Activated naive CD8-positive, alpha-beta T cell (primary cell): ENCODE results near the gene CPLX1.
"Not testable (repeated sequence)": the region's sequence is repeated elsewhere in the genome, so short reads cannot be mapped to it uniquely, and the experiment has no call there.

Experiments used
- H3K27ac Mint-ChIP-seq: one replicate; pipeline ENCODE4 v1.8.0; 2021; ENCODE audit warnings: mixed read lengths
- H3K27me3 Mint-ChIP-seq: one replicate; pipeline ENCODE4 v1.8.0; 2021; ENCODE audit warnings: mixed read lengths
- H3K36me3 Mint-ChIP-seq: one replicate; pipeline ENCODE4 v1.8.0; 2021; ENCODE audit warnings: mixed read lengths
- H3K4me1 Mint-ChIP-seq: one replicate; pipeline ENCODE4 v1.8.0; 2021; ENCODE audit warnings: low read depth, mixed read lengths
- H3K4me3 Mint-ChIP-seq: one replicate; pipeline ENCODE4 v1.8.0; 2021; ENCODE audit warnings: mild to moderate bottlenecking, mixed read lengths
- H3K9me3 Mint-ChIP-seq: one replicate; pipeline ENCODE4 v1.8.0; 2021; ENCODE audit warnings: low read depth, mixed read lengths

The CPLX1 gene

GRCh38 chr4:747546-748170 lies 78.3 kb downstream of the CPLX1 start:
- Mint-ChIP-seq H3K9me3 (no peaks in the 10 kb centered on the region), H3K4me1 (no peaks in the 10 kb centered on the region), H3K36me3 (peaks cover 2% of the 10 kb centered on the region), H3K4me3 (no peak overlapping the region), H3K27me3 (no peaks in the 10 kb centered on the region), H3K27ac (no peak overlapping the region)

- H3K4me1 Mint-ChIP-seq = no peaks in the 10 kb centered on the region
- H3K36me3 Mint-ChIP-seq = peaks cover 2% of the 10 kb centered on the region
- no peaks in the 10 kb centered on the region for H3K27me3 Mint-ChIP-seq
- H3K9me3 Mint-ChIP-seq = no peaks in the 10 kb centered on the region
- no peak overlapping the region for H3K27ac Mint-ChIP-seq
- no peak overlapping the region for H3K4me3 Mint-ChIP-seq
Observed at GRCh38 chr4:744212-744841, 81.6 kb downstream of the CPLX1 start.

DNA sequence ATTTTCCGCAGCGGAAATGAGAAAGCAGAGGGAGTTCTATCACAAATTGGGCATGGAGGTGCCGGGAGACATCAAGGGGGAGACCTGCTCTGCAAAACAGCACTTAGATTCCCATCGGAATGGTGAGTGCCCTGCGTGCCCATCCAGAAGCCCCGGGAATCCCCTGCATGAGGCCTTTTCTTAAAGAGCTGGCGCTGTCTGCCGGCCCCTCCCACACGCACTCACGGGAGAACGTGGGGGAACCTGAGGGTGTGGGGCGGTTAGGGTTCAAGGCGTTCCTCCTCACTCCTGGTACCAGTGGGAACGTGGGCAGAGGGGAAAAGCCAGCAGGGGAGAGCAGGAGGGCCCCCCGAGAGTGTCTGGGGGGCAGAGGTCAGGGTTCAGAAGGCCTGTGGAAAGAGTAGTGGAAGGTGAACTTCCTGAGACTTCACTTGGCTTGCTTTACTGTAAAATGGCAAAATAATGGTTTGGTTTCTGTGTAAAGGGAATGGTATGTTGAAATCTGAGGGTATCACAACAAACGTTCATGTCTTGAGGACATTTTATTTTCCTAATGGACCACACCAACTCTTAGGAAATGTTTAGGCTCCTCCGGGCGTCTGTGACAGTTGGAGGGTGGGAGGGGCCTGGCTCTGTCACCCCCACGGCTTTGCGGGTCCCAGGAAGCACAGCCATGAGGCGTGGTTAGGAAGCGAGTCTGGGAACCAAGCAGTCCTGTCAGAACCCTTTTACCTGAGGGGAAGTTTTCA lies 82.3 kb downstream of the CPLX1 start:
- Mint-ChIP-seq H3K4me3 (no peak overlapping the region), H3K36me3 (peaks cover 2% of the 10 kb centered on the region), H3K27ac (no peak overlapping the region)

GRCh38 chr4:742742-743311 lies 83.1 kb downstream of the CPLX1 start:
- no peaks in the 10 kb centered on the region for H3K4me1 Mint-ChIP-seq
- H3K36me3 Mint-ChIP-seq = peaks cover 1% of the 10 kb centered on the region
- H3K4me3 Mint-ChIP-seq = no peak overlapping the region
- H3K27ac Mint-ChIP-seq = no peak overlapping the region
- H3K27me3 Mint-ChIP-seq = no peaks in the 10 kb centered on the region
- H3K9me3 Mint-ChIP-seq = no peaks in the 10 kb centered on the region

More for the DNA sequence above, 82.3 kb downstream of the CPLX1 start:
- no peaks in the 10 kb centered on the region for H3K4me1 Mint-ChIP-seq
- H3K9me3 Mint-ChIP-seq = no peaks in the 10 kb centered on the region
- H3K27me3 Mint-ChIP-seq = no peaks in the 10 kb centered on the region

DNA sequence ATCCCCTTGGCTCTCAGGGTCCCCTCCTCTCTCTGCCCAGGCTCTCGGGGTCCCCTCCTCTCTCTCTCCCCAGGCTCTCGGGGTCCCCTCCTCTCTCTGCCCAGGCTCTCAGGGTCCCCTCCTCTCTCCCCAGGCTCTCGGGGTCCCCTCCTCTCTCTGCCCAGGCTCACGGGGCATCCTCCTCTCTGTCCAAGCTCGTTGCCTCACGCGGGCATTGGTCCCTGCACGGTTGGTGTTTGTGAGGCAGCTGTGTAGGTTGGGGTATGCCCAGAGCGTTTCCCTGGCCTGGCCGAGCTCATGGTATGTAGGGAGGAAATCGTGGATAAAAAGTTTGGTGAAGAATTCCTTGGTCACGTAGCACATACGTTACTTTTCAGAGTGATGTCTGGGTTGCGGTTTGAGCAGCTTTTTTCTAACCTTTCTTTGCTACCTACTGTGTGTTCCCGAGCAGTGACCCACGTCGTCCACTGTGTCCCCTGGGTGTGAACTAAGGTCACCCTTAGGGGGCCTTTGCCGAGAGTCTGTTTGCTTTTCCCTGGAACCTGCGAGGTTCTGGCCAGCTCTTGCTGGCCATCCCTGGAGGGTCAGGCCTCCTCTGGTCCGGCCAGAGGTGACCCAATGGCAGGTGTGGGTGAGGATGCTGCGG lies 83.7 kb downstream of the CPLX1 start:
- Mint-ChIP-seq H3K4me3 (no peak overlapping the region), H3K9me3 (no peaks in the 10 kb centered on the region), H3K27ac (no peak overlapping the region), H3K27me3 (no peaks in the 10 kb centered on the region), H3K36me3 (no peaks in the 10 kb centered on the region), H3K4me1 (no peaks in the 10 kb centered on the region)

GRCh38 chr4:740656-741282 lies 85.2 kb downstream of the CPLX1 start:
- no peak overlapping the region for H3K27ac Mint-ChIP-seq
- no peak overlapping the region for H3K4me3 Mint-ChIP-seq
- no peaks in the 10 kb centered on the region for H3K36me3 Mint-ChIP-seq
- H3K27me3 Mint-ChIP-seq = no peaks in the 10 kb centered on the region
- H3K9me3 Mint-ChIP-seq = no peaks in the 10 kb centered on the region
- H3K4me1 Mint-ChIP-seq = no peaks in the 10 kb centered on the region

- Mint-ChIP-seq H3K27ac (no peak overlapping the region), H3K4me3 (no peak overlapping the region), H3K4me1 (no peaks in the 10 kb centered on the region), H3K36me3 (no peaks in the 10 kb centered on the region), H3K27me3 (no peaks in the 10 kb centered on the region), H3K9me3 (no peaks in the 10 kb centered on the region)
Observed at GRCh38 chr4:740011-740410, 85.9 kb downstream of the CPLX1 start.

- Mint-ChIP-seq H3K27me3 (no peaks in the 10 kb centered on the region), H3K4me3 (no peak overlapping the region), H3K27ac (no peak overlapping the region), H3K36me3 (no peaks in the 10 kb centered on the region), H3K9me3 (no peaks in the 10 kb centered on the region), H3K4me1 (no peaks in the 10 kb centered on the region)
Observed at GRCh38 chr4:739569-739968, 86.4 kb downstream of the CPLX1 start.

- H3K27me3 Mint-ChIP-seq = no peaks in the 10 kb centered on the region
- H3K4me3 Mint-ChIP-seq = no peak overlapping the region
- no peak overlapping the region for H3K27ac Mint-ChIP-seq
- H3K36me3 Mint-ChIP-seq = no peaks in the 10 kb centered on the region
- no peaks in the 10 kb centered on the region for H3K4me1 Mint-ChIP-seq
- no peaks in the 10 kb centered on the region for H3K9me3 Mint-ChIP-seq
Observed at GRCh38 chr4:738781-739280, 87.1 kb downstream of the CPLX1 start.

DNA sequence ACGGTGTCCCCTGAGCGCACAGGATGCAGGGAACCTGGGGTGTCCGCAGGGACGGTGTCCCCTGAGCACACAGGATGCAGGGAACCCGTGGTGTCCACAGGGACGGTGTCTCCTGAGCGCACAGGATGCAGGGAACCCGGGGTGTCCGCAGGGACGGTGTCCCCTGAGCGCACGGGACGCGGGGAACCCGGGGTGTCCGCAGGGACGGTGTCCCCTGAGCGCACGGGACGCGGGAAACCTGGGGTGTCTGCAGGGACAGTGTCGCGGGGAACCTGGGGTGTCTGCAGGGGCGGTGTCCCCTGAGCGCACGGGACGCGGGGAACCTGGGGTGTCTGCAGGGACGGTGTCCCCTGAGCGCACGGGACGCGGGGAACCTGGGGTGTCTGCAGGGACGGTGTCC lies 89.4 kb downstream of the CPLX1 start:
- H3K27me3 Mint-ChIP-seq, H3K4me1 Mint-ChIP-seq, H3K27ac Mint-ChIP-seq, H3K4me3 Mint-ChIP-seq, H3K36me3 Mint-ChIP-seq, H3K9me3 Mint-ChIP-seq: not testable (repeated sequence)

GRCh38 chr4:735583-735982 lies 90.3 kb downstream of the CPLX1 start:
- Mint-ChIP-seq H3K27me3 (no peaks in the 10 kb centered on the region), H3K36me3 (peaks cover 2% of the 10 kb centered on the region), H3K4me1 (no peaks in the 10 kb centered on the region), H3K9me3 (no peaks in the 10 kb centered on the region), H3K27ac (no peak overlapping the region), H3K4me3 (no peak overlapping the region)
